Upper lobe of left lung (tissue), 4 donors: Measurements from ENCODE around the gene ABLIM3.

Source experiments
- CTCF ChIP-seq, 6 experiments: fragments of 450-650 bp in 4 of 6; fragments of 200-600 bp in 2 of 6; sonication (generic) in 2 of 6; IDR thresholded peaks; one replicate each; pipeline ENCODE4 v1.5.1; 2016 to 2019; ENCODE audit warnings: antibody characterized with exemption in 6 of 6
- POLR2A ChIP-seq, 4 donors: fragments of 450-650 bp; IDR thresholded peaks; one replicate each; pipeline ENCODE4 v1.5.1; 2016 to 2017; ENCODE audit warnings: antibody characterized with exemption in 4 of 4, mild to moderate bottlenecking in 2 of 4
- POLR2AphosphoS5 ChIP-seq, 2 donors: sonication (generic); formaldehyde crosslinking; IDR thresholded peaks; one replicate each; pipeline ENCODE4 v1.5.1; 2017; ENCODE audit warnings: antibody characterized with exemption in 2 of 2

DNA sequence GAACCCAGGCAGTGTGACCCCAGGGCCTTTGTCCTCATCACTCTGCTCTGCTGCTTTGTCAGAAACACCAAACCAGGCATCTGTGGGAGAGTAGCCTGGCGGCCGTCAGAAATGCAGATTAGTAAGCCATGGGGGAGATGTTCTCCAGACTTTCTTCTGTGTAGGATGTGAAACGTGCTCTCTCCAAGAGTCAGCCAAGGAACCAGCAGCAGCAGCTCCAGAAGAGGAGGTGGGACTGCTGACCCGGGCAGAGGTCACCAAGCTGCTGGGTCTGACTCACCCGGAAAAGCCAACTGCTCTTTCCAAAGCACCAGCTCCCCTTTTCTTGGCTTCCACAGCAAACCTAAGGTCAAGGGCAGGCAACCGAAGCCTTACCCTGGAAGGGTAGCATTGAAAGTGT lies 14.4 kb upstream of the ABLIM3 start:
- TF ChIP-seq CTCF (IDR thresholded peaks at IDR 0.05) = no peak
- no peak for TF ChIP-seq POLR2AphosphoS5 (IDR thresholded peaks at IDR 0.05)
- TF ChIP-seq POLR2A (IDR thresholded peaks at IDR 0.05) = no peak
